GM18873 (cell line): ENCODE data around the gene NEU1.
"Not testable (repeated sequence)": the region's sequence is repeated elsewhere in the genome, so short reads cannot be mapped to it uniquely, and the experiment has no call there.

Experiments used
- ATAC-seq: cut with Tn5 transposase; IDR thresholded peaks from one replicate; pipeline ENCODE4 v1.9.1; 2021; ENCODE audit warnings: mild to moderate bottlenecking, moderate library complexity, moderate number of reproducible peaks; ENCODE audit not compliant: unreplicated experiment, low FRiP score

The NEU1 gene

GRCh38 chr6:31822036-31822821 is 40.4 kb downstream of the NEU1 start:
- no peak for ATAC-seq

GRCh38 chr6:31821301-31822035 is 41.2 kb downstream of the NEU1 start:
- no peak for ATAC-seq

GRCh38 chr6:31820399-31820798 is 42.2 kb downstream of the NEU1 start:
- ATAC-seq, result not testable (repeated sequence)

- no peak for ATAC-seq
Measured at GRCh38 chr6:31819871-31820299, 42.7 kb downstream of the NEU1 start.

GRCh38 chr6:31817929-31818511 is 44.6 kb downstream of the NEU1 start:
- ATAC-seq, result not testable (repeated sequence)

- ATAC-seq, result not testable (repeated sequence)
Measured at GRCh38 chr6:31817133-31817928, 45.3 kb downstream of the NEU1 start.

GRCh38 chr6:31815025-31815838 is 47.4 kb downstream of the NEU1 start, which contains the start of the genes HSPA1A and HSPA1L:
Gene HSPA1A, plus strand, starts transcription at chr6:31815543. Its CDS starts 214 bp downstream, at chr6:31815757.
Gene HSPA1L, minus strand, starts transcription at chr6:31815283. Its CDS starts 3,311 bp downstream, at chr6:31811972.
- ATAC-seq, result no peak

- ATAC-seq, result no peak
Measured at GRCh38 chr6:31814677-31815024, 48.0 kb downstream of the NEU1 start.

- no peak for ATAC-seq
Measured at GRCh38 chr6:31813465-31813849, 49.2 kb downstream of the NEU1 start.

GRCh38 chr6:31811645-31812044 is 51.0 kb downstream of the NEU1 start:
- no peak for ATAC-seq

GRCh38 chr6:31808599-31808998 is 54.0 kb downstream of the NEU1 start:
- ATAC-seq, result not testable (repeated sequence)
